Stimulated activated CD4-positive, alpha-beta T cell treated with anti-CD3 and anti-CD28 coated beads, TNF-alpha, amount 100 ng/mL, for 1 hour (primary cell): ENCODE results near the gene TAF1D.

Source experiments
- DNase-seq, 3 donors: peaks; one replicate each; pipeline ENCODE4 v3.0.0-alpha.2; 2020; ENCODE audit warnings: low read depth in 3 of 3, low spot score in 1 of 3

Gene TAF1D

GRCh38 chr11:93727985-93728791 is 13.1 kb downstream of the TAF1D start:
- no peak for DNase-seq

GRCh38 chr11:93724089-93724488 is 17.2 kb downstream of the TAF1D start:
- DNase-seq: no peak

DNA sequence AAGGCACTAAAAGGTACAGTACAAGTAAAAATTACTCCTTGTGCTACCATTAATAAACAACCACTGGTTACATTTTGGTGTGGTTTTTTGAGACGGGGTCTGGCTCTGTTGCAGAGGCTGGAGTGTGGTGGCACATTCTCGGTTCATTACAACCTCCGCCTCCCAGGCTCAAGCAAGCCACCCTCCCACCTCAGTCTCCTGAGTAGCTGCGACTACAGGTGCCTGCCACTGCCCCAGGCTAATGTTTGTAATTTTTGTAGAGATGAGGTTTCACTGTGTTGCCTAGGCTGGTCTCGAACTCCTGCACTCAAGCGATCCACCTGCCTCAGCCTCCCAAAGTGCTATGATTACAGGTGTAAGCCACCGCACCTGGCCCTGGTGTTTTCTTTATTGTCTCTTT is 20.8 kb downstream of the TAF1D start:
- DNase-seq: no peak

DNA sequence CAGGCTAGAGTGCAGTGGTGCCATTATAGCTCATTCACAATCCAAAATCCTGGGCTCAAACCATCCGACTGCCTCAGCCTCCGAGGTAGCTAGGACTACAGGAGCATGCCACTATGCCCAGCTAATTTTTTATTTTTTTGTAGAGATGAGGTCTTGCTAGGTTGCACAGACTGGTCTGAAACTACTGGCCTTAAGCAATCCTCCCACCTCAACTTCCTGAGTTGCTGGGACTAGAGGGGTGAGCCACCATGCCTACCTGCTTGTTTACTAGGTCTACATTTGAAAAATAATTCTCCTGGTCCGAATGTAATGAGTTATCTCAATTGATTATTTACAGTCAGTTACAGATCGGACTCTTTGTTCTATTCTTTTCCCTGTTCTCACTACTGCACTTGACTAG is 22.0 kb downstream of the TAF1D start:
- DNase-seq: no peak

GRCh38 chr11:93718057-93718563 is 23.2 kb downstream of the TAF1D start:
- no peak for DNase-seq

DNA sequence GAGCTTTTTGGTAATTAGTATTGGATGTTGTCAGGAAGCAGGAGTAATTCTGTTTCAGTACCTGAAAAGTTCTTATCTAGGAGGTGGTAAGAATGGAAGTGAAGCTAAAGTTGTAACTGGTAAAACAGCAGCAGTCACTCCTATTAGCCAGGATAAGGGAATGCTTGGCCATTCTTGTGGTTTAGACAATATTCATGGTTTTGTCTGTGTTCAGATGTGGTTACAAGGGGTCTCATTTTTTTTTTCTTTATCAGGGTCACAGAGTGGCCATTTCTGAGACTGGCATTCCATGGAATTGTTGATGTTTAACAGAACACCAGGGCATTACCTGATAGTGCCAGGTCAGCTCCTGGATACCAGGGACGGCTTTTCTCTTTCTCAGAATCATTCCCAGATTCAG is 23.8 kb downstream of the TAF1D start:
- no peak for DNase-seq

GRCh38 chr11:93715797-93716396 is 25.4 kb downstream of the TAF1D start:
- no peak for DNase-seq

- no peak for DNase-seq
These were observed 28.6 kb downstream of the TAF1D start for GRCh38 chr11:93712678-93713077.

DNA sequence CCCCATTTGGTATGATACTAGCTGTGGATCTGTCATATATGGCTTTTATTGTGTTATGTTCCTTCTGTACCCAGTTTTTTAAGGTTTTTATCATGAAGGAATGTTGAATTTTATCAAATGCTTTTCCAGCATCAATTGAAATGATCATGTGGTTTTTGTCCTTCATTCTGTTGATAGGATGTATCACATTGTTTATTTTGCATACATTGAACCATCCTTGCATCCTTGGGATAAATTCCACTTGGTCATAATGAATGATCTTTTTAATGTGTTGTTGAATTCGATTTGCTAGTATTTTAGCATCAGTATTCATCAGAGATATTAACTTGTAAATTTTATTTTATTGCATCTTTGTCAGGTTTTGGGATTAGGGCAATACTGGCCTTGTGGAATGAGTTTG is 31.1 kb downstream of the TAF1D start:
- no peak for DNase-seq

DNA sequence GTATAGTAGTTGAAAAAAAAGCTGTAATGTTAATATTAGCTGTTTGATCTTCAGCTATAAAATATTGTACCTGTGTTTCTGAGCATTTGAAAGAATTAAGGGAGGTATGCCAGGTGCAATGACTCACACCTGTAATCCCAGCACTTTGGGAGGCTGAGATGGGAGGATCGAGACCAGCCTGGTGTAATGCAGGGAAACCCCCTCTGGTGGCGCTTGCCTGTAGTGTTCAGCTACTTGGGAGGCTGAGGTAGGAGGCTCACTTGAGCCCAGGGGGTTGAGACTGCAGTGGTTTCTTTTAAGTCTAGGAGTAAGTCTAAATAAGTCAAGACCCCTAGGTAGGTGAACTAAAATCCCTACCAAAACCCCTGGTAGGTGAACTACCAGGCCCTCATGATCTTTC is 37.1 kb downstream of the TAF1D start:
- no peak for DNase-seq

DNA sequence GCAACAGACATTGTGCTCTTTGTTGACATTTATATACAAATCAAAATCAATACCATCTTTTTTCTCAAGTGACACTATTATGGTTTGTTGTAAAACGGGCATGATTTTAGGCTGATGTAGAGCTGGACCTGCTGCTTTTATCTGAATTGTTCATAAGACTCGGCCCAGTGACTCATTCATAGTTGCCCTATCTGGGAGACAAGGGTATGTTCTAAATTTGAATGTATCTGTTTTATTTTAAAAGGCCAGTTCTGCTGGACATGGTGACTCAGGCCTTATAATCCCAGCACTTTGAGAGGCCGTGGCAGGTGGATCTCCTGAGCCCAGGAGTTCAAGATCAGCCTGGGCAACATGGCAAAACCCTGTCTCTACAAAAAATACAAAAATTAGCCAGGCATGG is 40.5 kb downstream of the TAF1D start:
- DNase-seq: no peak

DNA sequence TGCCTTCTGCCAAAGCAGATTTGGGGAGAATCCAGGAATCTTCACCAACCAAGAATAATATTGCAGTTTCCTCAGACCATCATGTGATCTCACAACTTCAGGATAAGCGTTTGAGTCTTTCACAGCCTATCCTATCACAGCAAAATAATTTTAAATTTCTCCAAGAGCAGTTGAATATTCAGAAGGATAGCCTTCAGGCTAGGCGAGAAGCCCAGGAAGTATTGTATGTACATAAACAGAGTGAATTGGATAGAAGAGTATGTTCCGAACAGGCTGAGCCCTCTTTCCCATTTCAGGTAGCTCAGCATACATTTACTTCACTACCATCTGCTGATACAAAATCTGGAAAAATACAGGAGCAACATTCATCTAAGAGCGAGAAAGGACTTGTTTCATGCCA is 43.7 kb downstream of the TAF1D start:
- DNase-seq: no peak

GRCh38 chr11:93694557-93694956 is 46.7 kb downstream of the TAF1D start:
- DNase-seq: no peak

- DNase-seq: no peak
These were observed 47.2 kb downstream of the TAF1D start for GRCh38 chr11:93694109-93694508.

- no peak for DNase-seq
These were observed 52.1 kb downstream of the TAF1D start for GRCh38 chr11:93689240-93689639.

- DNase-seq: no peak
These were observed 54.5 kb downstream of the TAF1D start for GRCh38 chr11:93686812-93687211.

DNA sequence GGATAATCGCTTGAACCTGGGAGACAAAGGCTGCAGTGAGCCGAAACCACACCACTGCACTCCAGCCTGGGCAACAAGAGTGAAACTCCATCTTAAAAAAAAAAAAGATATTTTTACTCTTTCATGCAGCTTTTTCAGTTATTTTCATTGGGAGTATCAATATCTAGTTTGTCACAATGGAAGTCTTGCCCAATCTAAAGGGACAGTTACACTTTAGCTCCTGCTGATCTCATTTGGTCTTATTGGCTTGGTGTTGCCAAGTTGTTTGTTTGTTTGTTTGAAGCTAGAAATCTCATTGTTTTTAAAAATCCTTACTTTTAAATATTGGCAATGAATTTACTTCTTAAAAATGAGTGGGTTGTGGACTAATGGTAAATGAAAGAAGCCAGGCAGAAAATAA is 55.1 kb downstream of the TAF1D start:
- DNase-seq: no peak
